ENCODE data around the gene MAPK10.

DNA sequence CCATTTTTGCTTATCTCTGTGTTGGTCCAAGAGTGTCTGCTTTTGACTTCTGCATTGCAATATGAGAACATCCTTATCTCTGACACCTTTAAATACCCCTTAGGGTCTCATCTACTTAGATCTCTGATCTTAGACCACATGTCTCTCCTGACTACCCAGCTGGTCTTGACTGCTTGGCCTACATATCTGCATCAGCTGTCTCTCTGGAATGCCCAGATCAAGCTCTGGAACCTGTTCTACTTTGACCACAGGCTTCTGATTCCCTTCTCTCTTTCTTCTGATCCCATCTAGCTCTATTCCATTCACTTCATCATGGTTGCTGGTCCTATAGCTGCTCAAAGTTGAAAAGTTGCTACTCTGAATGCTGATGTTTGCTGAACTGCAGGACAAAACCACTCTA lies 301.2 kb downstream of the MAPK10 start:
- no peak for TF ChIP-seq POLR2A (IDR thresholded peaks at IDR 0.05; ENCODE audit: low read depth, low read length)
- TF ChIP-seq POLR2AphosphoS5 (IDR thresholded peaks at IDR 0.05; ENCODE audit: low read depth, low read length) = no peak
- TF ChIP-seq TAF1 (IDR thresholded peaks at IDR 0.05; ENCODE audit: borderline replicate concordance, low read depth, low read length) = no peak

Measured in GM12892 (cell line).